OCI-LY3 (cell line): ENCODE data around the gene AATF.

Experiments
- H2AFZ ChIP-seq: fragments of 200-600, 300-600 bp; shearing (Covaris generic); 2 replicates; pipeline ENCODE4 v1.6.0; 2014; ENCODE audit warnings: antibody characterized with exemption, low read depth, low read length
- H3K27ac ChIP-seq: fragments of 200-600, 300-600 bp; sonication (generic); 2 replicates; pipeline ENCODE4 v1.5.1; 2014; ENCODE audit warnings: mild to moderate bottlenecking, low read length, moderate library complexity, mixed read lengths
- H3K27me3 ChIP-seq: fragments of 200-600, 300-600 bp; sonication (generic); 2 replicates; pipeline ENCODE4 v1.6.1; 2014; ENCODE audit warnings: low read depth, low read length, mixed read lengths
- H3K36me3 ChIP-seq: fragments of 200-600, 300-600 bp; sonication (generic); replicated peaks from 2 replicates; pipeline ENCODE3; 2014; ENCODE audit warnings: low read depth, low read length, mixed read lengths
- H3K4me1 ChIP-seq: fragments of 300-600, 200-600 bp; sonication (generic); 2 replicates; pipeline ENCODE4 v1.6.1; 2014; ENCODE audit warnings: low read length, mixed read lengths
- H3K4me2 ChIP-seq: fragments of 200-600, 300-600 bp; sonication (generic); 2 replicates; pipeline ENCODE4 v1.6.1; 2014; ENCODE audit warnings: low read length, mixed read lengths
- H3K4me3 ChIP-seq: fragments of 300-600, 200-600 bp; sonication (generic); 2 replicates; pipeline ENCODE4 v1.5.1; 2014; ENCODE audit warnings: antibody characterized with exemption, mild to moderate bottlenecking, low read length, moderate library complexity
- H3K79me2 ChIP-seq: fragments of 300-600, 200-600 bp; shearing (Covaris generic); 2 replicates; pipeline ENCODE4 v1.6.1; 2014; ENCODE audit warnings: mild to moderate bottlenecking, low read length, mixed read lengths
- H3K9ac ChIP-seq: fragments of 300-600, 200-600 bp; shearing (Covaris generic); 2 replicates; pipeline ENCODE4 v1.6.0; 2014; ENCODE audit warnings: mild to moderate bottlenecking, low read length, moderate library complexity
- H3K9me3 ChIP-seq: fragments of 200-600, 300-600 bp; shearing (Covaris generic); 2 replicates; pipeline ENCODE4 v1.6.1; 2014; ENCODE audit warnings: low read length, mixed read lengths; ENCODE audit not compliant: insufficient read depth
- H4K20me1 ChIP-seq: fragments of 200-600, 300-600 bp; sonication (generic); 2 replicates; pipeline ENCODE4 v1.6.1; 2016; ENCODE audit warnings: low read length, mixed read lengths; ENCODE audit not compliant: insufficient read depth
- EZH2phosphoT487 ChIP-seq: fragments of 200-600 bp; shearing (Covaris generic); IDR thresholded peaks from 2 replicates; pipeline ENCODE4 v1.6.1; 2018; ENCODE audit warnings: antibody characterized with exemption, mixed run types, low read depth
- TF ChIP-seq, protein P1 (sequence below): fragments of 200-600, 300-600 bp; sonication (generic); IDR thresholded peaks from 2 replicates; pipeline ENCODE4 v1.5.1; 2014; ENCODE audit warnings: antibody characterized with exemption, low read length, low read depth

AATF gene

DNA sequence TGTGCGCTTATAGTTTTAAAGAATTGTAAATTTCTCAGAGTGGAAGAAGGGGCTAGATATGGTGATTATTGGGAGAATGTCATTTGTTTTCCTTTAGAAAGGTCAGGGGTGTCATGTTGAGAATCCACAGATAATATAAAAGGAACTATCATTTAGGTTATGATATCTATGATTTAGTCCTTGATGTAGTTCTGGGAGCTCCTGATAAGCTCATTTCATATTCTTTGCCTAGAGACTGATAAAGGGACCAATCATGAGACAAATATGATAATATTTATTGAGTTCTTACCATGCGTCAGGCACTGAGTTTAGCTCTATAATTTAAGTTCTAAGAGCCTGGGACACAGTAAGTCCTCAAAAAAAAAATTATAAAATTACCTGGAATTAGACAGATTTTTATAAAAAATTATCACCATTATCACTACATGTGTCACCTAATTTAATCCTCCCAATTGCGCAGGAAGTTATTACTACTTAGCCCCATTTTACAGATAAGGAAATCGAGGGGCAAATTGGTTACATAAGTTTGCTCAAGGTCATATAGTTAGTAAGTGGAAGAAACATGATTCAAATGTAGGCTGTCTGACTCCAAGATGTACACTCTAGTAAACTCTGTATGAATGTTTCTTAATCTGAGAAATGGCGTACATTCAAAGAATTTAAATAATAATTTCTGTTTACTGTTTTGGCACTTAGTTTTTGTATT is 2.5 kb downstream of the AATF start:
- H4K20me1 ChIP-seq = 0 out of 2 replicates have a peak, but pooled peaks cover 7% of the 10 kb centered on the region
- H3K27me3 ChIP-seq = no peaks in the 10 kb centered on the region
- no peak overlapping the region for H3K4me3 ChIP-seq
- H2AFZ ChIP-seq = no peak overlapping the region
- H3K36me3 ChIP-seq = peaks cover 45% of the 10 kb centered on the region
- H3K27ac ChIP-seq = no peak overlapping the region
- no peak overlapping the region for H3K4me2 ChIP-seq
- no peak for TF ChIP-seq EZH2phosphoT487
- TF ChIP-seq, protein P1, sequence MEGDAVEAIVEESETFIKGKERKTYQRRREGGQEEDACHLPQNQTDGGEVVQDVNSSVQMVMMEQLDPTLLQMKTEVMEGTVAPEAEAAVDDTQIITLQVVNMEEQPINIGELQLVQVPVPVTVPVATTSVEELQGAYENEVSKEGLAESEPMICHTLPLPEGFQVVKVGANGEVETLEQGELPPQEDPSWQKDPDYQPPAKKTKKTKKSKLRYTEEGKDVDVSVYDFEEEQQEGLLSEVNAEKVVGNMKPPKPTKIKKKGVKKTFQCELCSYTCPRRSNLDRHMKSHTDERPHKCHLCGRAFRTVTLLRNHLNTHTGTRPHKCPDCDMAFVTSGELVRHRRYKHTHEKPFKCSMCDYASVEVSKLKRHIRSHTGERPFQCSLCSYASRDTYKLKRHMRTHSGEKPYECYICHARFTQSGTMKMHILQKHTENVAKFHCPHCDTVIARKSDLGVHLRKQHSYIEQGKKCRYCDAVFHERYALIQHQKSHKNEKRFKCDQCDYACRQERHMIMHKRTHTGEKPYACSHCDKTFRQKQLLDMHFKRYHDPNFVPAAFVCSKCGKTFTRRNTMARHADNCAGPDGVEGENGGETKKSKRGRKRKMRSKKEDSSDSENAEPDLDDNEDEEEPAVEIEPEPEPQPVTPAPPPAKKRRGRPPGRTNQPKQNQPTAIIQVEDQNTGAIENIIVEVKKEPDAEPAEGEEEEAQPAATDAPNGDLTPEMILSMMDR = no peak
- peaks cover 55% of the 10 kb centered on the region for H3K79me2 ChIP-seq
- peaks cover 15% of the 10 kb centered on the region for H3K4me1 ChIP-seq
- no peaks in the 10 kb centered on the region for H3K9me3 ChIP-seq
- H3K9ac ChIP-seq = no peak overlapping the region

DNA sequence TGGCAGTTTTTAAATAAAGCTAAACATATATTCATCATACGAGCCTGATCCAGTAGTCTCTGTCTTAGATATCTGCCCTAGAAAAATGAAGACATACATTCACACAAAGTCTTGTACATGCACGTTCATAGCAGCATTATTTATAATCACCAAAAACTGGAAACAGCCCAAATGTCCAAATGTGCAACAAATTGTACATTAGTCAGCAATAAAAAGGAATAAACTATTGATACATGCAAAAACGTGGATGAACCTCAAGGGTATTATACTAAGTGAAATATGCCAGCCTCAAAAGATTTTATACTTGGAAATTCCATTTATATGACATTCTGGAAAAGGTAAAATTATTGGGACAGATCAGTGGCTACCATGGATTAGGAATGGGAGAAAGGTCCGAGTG is 22.8 kb downstream of the AATF start:
- Histone ChIP-seq H3K36me3 (peaks cover 34% of the 10 kb centered on the region), H4K20me1 (peaks cover 17% of the 10 kb centered on the region)
- no peak for TF ChIP-seq EZH2phosphoT487
- TF ChIP-seq, protein P1 = no peak

GRCh38 chr17:36972186-36972700 is 23.5 kb downstream of the AATF start:
- Histone ChIP-seq H3K4me3 (no peak overlapping the region), H3K36me3 (peaks cover 33% of the 10 kb centered on the region), H3K79me2 (peaks cover 88% of the 10 kb centered on the region), H3K27me3 (no peaks in the 10 kb centered on the region), H4K20me1 (peaks cover 17% of the 10 kb centered on the region), H3K27ac (no peak overlapping the region), H3K4me2 (no peak overlapping the region), H3K9ac (no peak overlapping the region), H3K9me3 (no peaks in the 10 kb centered on the region), H2AFZ (no peak overlapping the region), H3K4me1 (no peaks in the 10 kb centered on the region)
- TF ChIP-seq, protein P1 = no peak
- no peak for TF ChIP-seq EZH2phosphoT487

More for the DNA sequence above, 22.8 kb downstream of the AATF start:
- Histone ChIP-seq H3K79me2 (peaks cover 88% of the 10 kb centered on the region), H2AFZ (no peak overlapping the region), H3K27ac (no peak overlapping the region), H3K4me1 (no peaks in the 10 kb centered on the region), H3K4me2 (no peak overlapping the region), H3K27me3 (no peaks in the 10 kb centered on the region), H3K4me3 (no peak overlapping the region), H3K9me3 (no peaks in the 10 kb centered on the region), H3K9ac (no peak overlapping the region)

GRCh38 chr17:36972905-36973304 is 24.2 kb downstream of the AATF start:
- Histone ChIP-seq H3K4me1 (no peaks in the 10 kb centered on the region), H3K79me2 (peaks cover 85% of the 10 kb centered on the region), H3K4me2 (no peak overlapping the region), H3K27ac (no peak overlapping the region), H2AFZ (no peak overlapping the region), H3K4me3 (no peak overlapping the region), H4K20me1 (peaks cover 17% of the 10 kb centered on the region), H3K9ac (no peak overlapping the region), H3K36me3 (peaks cover 32% of the 10 kb centered on the region), H3K27me3 (no peaks in the 10 kb centered on the region), H3K9me3 (no peaks in the 10 kb centered on the region)
- TF ChIP-seq EZH2phosphoT487 = no peak
- TF ChIP-seq, protein P1 = no peak
